IMR-90 (cell line): ENCODE data around the gene LIPJ. TPM values are rescaled to one million over a fixed set of nuclear protein-coding genes. Genes with fewer than 3 reads are reported as not detected.

Source experiments
- ATAC-seq: fragments of 200-7000 bp; cut with Tn5 transposase; 2 replicates; pipeline ENCODE4 v1.9.1; 2020; ENCODE audit warnings: low read depth, mild to moderate bottlenecking, moderate library complexity
- BruUV-seq: library from RNA; stranded (reverse); fragments of 400-500 nt; replicated peaks from 2 replicates; lab custom pipeline; 2021; lab: Mats Ljungman, UMichigan
- CTCF ChIA-PET: fragments of 300-600 bp; formaldehyde crosslinking; extraction: SDS; loops from one replicate; lab custom pipeline; 2021; ENCODE audit warnings: antibody characterized with exemption; lab: Yijun Ruan, JAX
- POLR2A ChIA-PET: fragments of 300-600 bp; sonication (Branson Sonifier 250); formaldehyde crosslinking; loops from one replicate; lab custom pipeline; 2022; ENCODE audit warnings: antibody characterized with exemption; ENCODE audit not compliant: unreplicated experiment; lab: Charles Lee
- DNase-seq: peaks from one replicate; pipeline ENCODE4 v3.0.0; 2013
- H2AFZ ChIP-seq: replicated peaks from 2 replicates; pipeline ENCODE3; 2013; ENCODE audit warnings: low read length, mild to moderate bottlenecking; ENCODE audit not compliant: poor library complexity
- H2AK5ac ChIP-seq: 2 replicates; pipeline ENCODE4 v1.6.1; 2013; ENCODE audit warnings: low read depth, low read length, inconsistent platforms
- H2AK9ac ChIP-seq: replicated peaks from 2 replicates; pipeline ENCODE3; 2013; ENCODE audit warnings: mild to moderate bottlenecking, low read depth, low read length, moderate library complexity; ENCODE audit not compliant: poor library complexity
- H2BK120ac ChIP-seq: 2 replicates; pipeline ENCODE4 v1.6.1; 2013; ENCODE audit warnings: low read depth, low read length, inconsistent platforms
- H2BK15ac ChIP-seq: 3 replicates; pipeline ENCODE4 v1.6.1; 2013; ENCODE audit warnings: low read depth, low read length, inconsistent platforms
- H2BK20ac ChIP-seq: 2 replicates; pipeline ENCODE4 v1.6.1; 2013; ENCODE audit warnings: low read depth, mild to moderate bottlenecking, inconsistent platforms, low read length, moderate library complexity
- H2BK5ac ChIP-seq: 2 replicates; pipeline ENCODE4 v1.6.1; 2013; ENCODE audit warnings: mild to moderate bottlenecking, low read depth, low read length, inconsistent platforms; ENCODE audit not compliant: poor library complexity, severe bottlenecking
- H3K14ac ChIP-seq: replicated peaks from 2 replicates; pipeline ENCODE4 v1.6.1; 2013; ENCODE audit warnings: low read depth, low read length, inconsistent platforms
- H3K18ac ChIP-seq: 2 replicates; pipeline ENCODE4 v1.6.1; 2013; ENCODE audit warnings: low read depth, low read length, control low read depth
- H3K23ac ChIP-seq: 2 replicates; pipeline ENCODE4 v1.6.1; 2013; ENCODE audit warnings: low read depth, low read length, inconsistent platforms
- H3K27ac ChIP-seq: 2 replicates; pipeline ENCODE4 v1.5.1; 2013; ENCODE audit warnings: mild to moderate bottlenecking, control low read depth, low read length; ENCODE audit not compliant: insufficient read depth
- H3K27me3 ChIP-seq: 2 replicates; pipeline ENCODE4 v1.6.1; 2013; ENCODE audit warnings: low read length; ENCODE audit not compliant: control insufficient read depth, insufficient read depth
- H3K36me3 ChIP-seq: 2 replicates; pipeline ENCODE4 v1.6.1; 2013; ENCODE audit warnings: low read length, mixed read lengths; ENCODE audit not compliant: control insufficient read depth, insufficient read depth
- H3K4ac ChIP-seq: 2 replicates; pipeline ENCODE4 v1.6.1; 2013; ENCODE audit warnings: low read depth, low read length, inconsistent platforms
- H3K4me1 ChIP-seq: 2 replicates; pipeline ENCODE4 v1.6.1; 2013; ENCODE audit warnings: low read length, mixed read lengths; ENCODE audit not compliant: control insufficient read depth, insufficient read depth
- H3K4me2 ChIP-seq: 2 replicates; pipeline ENCODE4 v1.6.1; 2013; ENCODE audit warnings: low read depth, mild to moderate bottlenecking, control low read depth, low read length, moderate library complexity
- H3K4me3 ChIP-seq: 2 replicates; pipeline ENCODE4 v1.5.1; 2013; ENCODE audit warnings: low read depth, mild to moderate bottlenecking, control low read depth, low read length, moderate library complexity; ENCODE audit not compliant: insufficient read depth
- H3K56ac ChIP-seq: 2 replicates; pipeline ENCODE4 v1.6.1; 2013; ENCODE audit warnings: low read length, inconsistent platforms; ENCODE audit not compliant: insufficient read depth; ENCODE audit errors: extremely low read depth
- H3K79me1 ChIP-seq, 2 experiments: 2 replicates each; pipeline ENCODE4 v1.6.1; 2013; ENCODE audit warnings: low read length in 2 of 2, inconsistent platforms in 1 of 2, low read depth in 1 of 2
- H3K9ac ChIP-seq: 2 replicates; pipeline ENCODE4 v1.6.1; 2013; ENCODE audit warnings: low read depth, low read length, control low read depth
- H3K9me1 ChIP-seq: 2 replicates; pipeline ENCODE4 v1.6.1; 2013; ENCODE audit warnings: low read length, inconsistent platforms; ENCODE audit not compliant: insufficient read depth
- H3K9me3 ChIP-seq: 2 replicates; pipeline ENCODE4 v1.6.1; 2013; ENCODE audit warnings: low read length; ENCODE audit not compliant: control insufficient read depth, insufficient read depth
- H4K20me1 ChIP-seq: 2 replicates; pipeline ENCODE4 v1.6.1; 2013; ENCODE audit warnings: low read length, inconsistent platforms; ENCODE audit not compliant: insufficient read depth
- H4K5ac ChIP-seq: 2 replicates; pipeline ENCODE4 v1.6.1; 2013; ENCODE audit warnings: mild to moderate bottlenecking, low read depth, low read length, control low read depth
- H4K8ac ChIP-seq, 2 experiments: 2 replicates each; pipeline ENCODE4 v1.6.1; 2013; ENCODE audit warnings: low read depth in 2 of 2, low read length in 2 of 2, control low read depth in 1 of 2, inconsistent platforms in 1 of 2
- H4K91ac ChIP-seq: 2 replicates; pipeline ENCODE4 v1.6.1; 2013; ENCODE audit warnings: low read depth, low read length, inconsistent platforms; ENCODE audit not compliant: insufficient read depth
- FOS ChIP-seq: fragments of 150-350 bp; IDR thresholded peaks from 2 replicates; pipeline ENCODE4 v1.6.1; 2016; ENCODE audit warnings: low read depth, low read length
- MAZ ChIP-seq: IDR thresholded peaks from 2 replicates; pipeline ENCODE4 v1.6.1; 2012; ENCODE audit warnings: low read depth, mild to moderate bottlenecking, low read length, improper control_type of control experiment, moderate library complexity, borderline replicate concordance
- POLR2A ChIP-seq: IDR thresholded peaks from 2 replicates; pipeline ENCODE4 v1.6.1; 2012; ENCODE audit warnings: mild to moderate bottlenecking, low read depth, low read length
- RAD21 ChIP-seq: IDR thresholded peaks from 2 replicates; pipeline ENCODE4 v1.6.1; 2012; ENCODE audit warnings: low read length, improper control_type of control experiment
- RFX5 ChIP-seq: IDR thresholded peaks from 2 replicates; pipeline ENCODE4 v1.8.0; 2012; ENCODE audit warnings: low read depth, mild to moderate bottlenecking, low read length, moderate library complexity
- WGBS, 2 experiments: methylation state at CpG; one replicate each; pipeline versions ENCODE4 v1.1.5 to v1.1.7; 2013; ENCODE audit warnings: missing lambda C conversion rate in 2 of 2; ENCODE audit not compliant: insufficient read length in 1 of 2; ENCODE audit errors: extremely low coverage in 2 of 2; 5-methylcytosine and 5-hydroxymethylcytosine counted together
- dilution Hi-C: fragments of 300-500 bp; cut with HindIII; formaldehyde crosslinking; loops from one replicate; pipeline ENCODE4 v1.14.3; 2018; ENCODE audit warnings: low sequenced_read_pairs; ENCODE audit not compliant: unreplicated experiment
- in situ Hi-C: fragments of 300-500 bp; cut with MboI; formaldehyde crosslinking; loops from 3 replicates; pipeline ENCODE4 v1.14.3; 2019; ENCODE audit warnings: low sequenced_read_pairs, inconsistent platforms, mixed read lengths
- intact Hi-C: fragments of 100-400 bp; cut with micrococcal nuclease; formaldehyde crosslinking; loops from 2 replicates; pipeline ENCODE4 v1.10.0; 2022
- polyA plus RNA-seq, 3 experiments: library from polyadenylated mRNA; depleted of rRNA; stranded (reverse); fragments of >200 nt; gene quantifications; 2 replicates each; pipeline ENCODE4 v1.2.3, GENCODE V29; 2012; ENCODE audit warnings: low replicate concordance in 1 of 3
- total RNA-seq: library from RNA; depleted of rRNA; stranded (reverse); fragments of >200 nt; gene quantifications from 2 replicates; pipeline ENCODE4 v1.2.3, GENCODE V29; 2012

Gene LIPJ
- total and polyA plus RNA-seq, 2 of the 4 experiments (the other 2 are of a cell fraction) = not detected

DNA sequence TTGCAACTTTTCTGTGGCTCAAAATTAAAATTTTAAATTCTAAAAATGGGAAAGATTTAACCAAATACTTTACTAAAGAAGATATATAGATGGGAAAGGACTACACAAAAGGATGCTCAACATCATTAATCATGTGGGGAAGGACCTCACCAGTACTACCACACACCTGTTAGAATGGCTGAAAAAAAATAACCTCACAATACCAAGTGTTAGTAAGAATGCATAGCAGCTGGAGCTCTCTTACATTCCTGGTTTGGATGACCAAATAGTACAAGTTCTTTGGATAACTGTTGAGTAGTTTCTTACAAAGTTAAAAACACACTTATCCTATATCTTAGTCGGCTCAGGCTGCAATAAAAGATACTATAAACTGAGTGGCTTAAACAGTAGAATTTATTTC, 33.9 kb downstream of the LIPJ start:
- dilution Hi-C loops (no loop called here), in situ Hi-C loops (no loop called here), intact Hi-C loops (no loop called here)
- Histone ChIP-seq H3K36me3 (no peaks in the 10 kb centered on the region), H3K4me2 (no peak overlapping the region), H3K4me1 (no peaks in the 10 kb centered on the region), H3K27me3 (no peaks in the 10 kb centered on the region; the same call in 1 of the 2 replicates), H3K79me1 (no peaks in the 10 kb centered on the region), H4K5ac (no peak overlapping the region), H2BK15ac (no peak overlapping the region), H2AK9ac (no peak overlapping the region), H3K23ac (no peak overlapping the region), H3K18ac (no peak overlapping the region), H2AFZ (no peak overlapping the region), H3K9me1 (no peaks in the 10 kb centered on the region), H3K4ac (no peak overlapping the region), H3K4me3 (no peak overlapping the region), H4K20me1 (no peaks in the 10 kb centered on the region), H3K9ac (no peak overlapping the region), H4K91ac (no peak overlapping the region), H3K27ac (no peak overlapping the region), H2BK120ac (no peak overlapping the region), H3K56ac (no peak overlapping the region), H2BK5ac (no peak overlapping the region), H2BK20ac (no peak overlapping the region), H3K14ac (no peak overlapping the region), H3K9me3 (no peaks in the 10 kb centered on the region), H4K8ac (no peak overlapping the region), H2AK5ac (no peak overlapping the region)
- BruUV-seq = no TSS peak
- POLR2A ChIA-PET = no interaction called here
- CTCF ChIA-PET = no interaction called here
- ATAC-seq = no peak
- no peak for TF ChIP-seq MAZ
- no peak for TF ChIP-seq RFX5
- no peak for TF ChIP-seq RAD21
- no peak for TF ChIP-seq FOS
- no peak for TF ChIP-seq POLR2A
- DNase-seq = no peak
- no CpG with 5 or more reads among the region's 1 CpG for WGBS, 2 experiments
